Endothelial cell of umbilical vein (primary cell): Measurements from ENCODE around the gene TRPC4AP. TPM values are rescaled to one million over a fixed set of nuclear protein-coding genes. Genes with fewer than 3 reads are reported as not detected.

ENCODE experiments used
- BruUV-seq: library from RNA; stranded (reverse); fragments of 400-500 nt; replicated peaks from 2 replicates; lab custom pipeline; 2021; lab: Mats Ljungman, UMichigan
- CTCF ChIA-PET: fragments of 300-600, 350-600 bp; sonication (Branson Sonifier 250); formaldehyde crosslinking; loops from one replicate; lab custom pipeline; 2021; ENCODE audit warnings: antibody characterized with exemption, inconsistent platforms; lab: Charles Lee
- POLR2A ChIA-PET: fragments of 300-600, 350-600 bp; sonication (Branson Sonifier 250); formaldehyde crosslinking; loops from one replicate; lab custom pipeline; 2021; ENCODE audit warnings: antibody characterized with exemption, inconsistent platforms; lab: Charles Lee
- DNase-seq: peaks from one replicate; pipeline ENCODE4 v3.0.0-alpha.2; 2011; ENCODE audit warnings: low read depth, low spot score
- FAIRE-seq: peaks from 2 replicates; lab custom pipeline; 2011; peaks lifted over from hg19 to GRCh38; lab: Jason Lieb, UNC
- H2AFZ ChIP-seq: 2 replicates; pipeline ENCODE4 v1.6.0; 2012; ENCODE audit warnings: low read depth, low read length, control low read depth, inconsistent platforms
- H3K27ac ChIP-seq: 2 replicates; pipeline ENCODE4 v1.5.1; 2011; ENCODE audit warnings: low read depth, mild to moderate bottlenecking, control low read depth, low read length, moderate library complexity; ENCODE audit not compliant: insufficient read depth
- H3K27me3 ChIP-seq, 2 experiments: 2 replicates each; pipeline versions ENCODE4 v1.6.0 to v1.6.1; 2011; ENCODE audit warnings: low read length in 2 of 2, mixed read lengths in 1 of 2; ENCODE audit not compliant: control insufficient read depth in 2 of 2, insufficient read depth in 2 of 2
- H3K36me3 ChIP-seq, 2 experiments: 2 replicates in 1 of 2; 3 replicates in 1 of 2; pipeline ENCODE4 v1.5.1; 2011; ENCODE audit warnings: low read length in 2 of 2, mild to moderate bottlenecking in 1 of 2, moderate library complexity in 1 of 2; ENCODE audit not compliant: control insufficient read depth in 2 of 2, insufficient read depth in 2 of 2; ENCODE audit errors: extremely low read depth in 1 of 2
- H3K4me1 ChIP-seq: 3 replicates; pipeline ENCODE4 v1.5.1; 2011; ENCODE audit warnings: mild to moderate bottlenecking, low read length; ENCODE audit not compliant: control insufficient read depth, insufficient read depth; ENCODE audit errors: extremely low read depth
- H3K4me2 ChIP-seq: 2 replicates; pipeline ENCODE4 v1.6.1; 2011; ENCODE audit warnings: low read length, control low read depth, mixed read lengths; ENCODE audit not compliant: insufficient read depth
- H3K4me3 ChIP-seq, 3 experiments: fragments of 200-600 bp in 1 of 3; sonication (generic), shearing (Covaris generic) in 1 of 3; replicated peaks in 1 of 3; 2 replicates each; pipeline ENCODE4 v1.5.1; 2011 to 2016; ENCODE audit warnings: control low read depth in 3 of 3, low read length in 3 of 3, mild to moderate bottlenecking in 2 of 3, inconsistent platforms in 1 of 3, low read depth in 1 of 3, moderate library complexity in 1 of 3; ENCODE audit not compliant: insufficient read depth in 1 of 3
- H3K79me2 ChIP-seq: 2 replicates; pipeline ENCODE4 v1.6.0; 2012; ENCODE audit warnings: low read length, inconsistent platforms; ENCODE audit not compliant: control insufficient read depth, insufficient read depth
- H3K9ac ChIP-seq: replicated peaks from 2 replicates; pipeline ENCODE3; 2011; ENCODE audit warnings: low read length, control low read depth; ENCODE audit not compliant: insufficient read depth; ENCODE audit errors: extremely low read depth
- H3K9me1 ChIP-seq: replicated peaks from 3 replicates; pipeline ENCODE4 v1.6.0; 2011; ENCODE audit warnings: mild to moderate bottlenecking, low read length; ENCODE audit not compliant: control insufficient read depth, insufficient read depth; ENCODE audit errors: extremely low read depth
- H3K9me3 ChIP-seq: replicated peaks from 2 replicates; pipeline ENCODE4 v1.5.1; 2012; ENCODE audit warnings: low read length, inconsistent platforms; ENCODE audit not compliant: control insufficient read depth, insufficient read depth
- H4K20me1 ChIP-seq: replicated peaks from 2 replicates; pipeline ENCODE3; 2011; ENCODE audit warnings: mild to moderate bottlenecking, low read length; ENCODE audit not compliant: control insufficient read depth, insufficient read depth; ENCODE audit errors: extremely low read depth
- EZH2 ChIP-seq: IDR thresholded peaks from 2 replicates; pipeline ENCODE4 v1.6.1; 2012; ENCODE audit warnings: borderline replicate concordance, low read depth, mild to moderate bottlenecking, moderate library complexity, low read length, inconsistent platforms; ENCODE audit not compliant: severe bottlenecking
- JUN ChIP-seq: IDR thresholded peaks from 2 replicates; pipeline ENCODE4 v1.6.1; 2011; ENCODE audit warnings: borderline replicate concordance, low read depth; ENCODE audit not compliant: insufficient read length, insufficient read depth
- POLR2AphosphoS5 ChIP-seq: IDR thresholded peaks from 2 replicates; pipeline ENCODE4 v1.6.1; 2012; ENCODE audit warnings: low read depth, mild to moderate bottlenecking, control low read depth, low read length, moderate library complexity; ENCODE audit not compliant: insufficient read depth
- dilution Hi-C: fragments of 300-500 bp; cut with MboI; formaldehyde crosslinking; loops from one replicate; pipeline ENCODE4 v1.15.0; 2019; ENCODE audit warnings: low sequenced_read_pairs; ENCODE audit not compliant: extremely low pct_ligation_motif_present
- intact Hi-C: fragments of 100-400 bp; cut with micrococcal nuclease; formaldehyde crosslinking; loops from one replicate; pipeline ENCODE4 v1.10.0; 2022
- polyA plus RNA-seq, 4 experiments: library from polyadenylated mRNA; depleted of rRNA in 3 of 4; stranded (reverse) in 3 of 4; unstranded in 1 of 4; fragments of >200 nt; gene quantifications; 2 replicates each; pipeline versions ENCODE4 v1.2.1 to v1.2.3, GENCODE V29; 2011 to 2012; ENCODE audit warnings: missing spikeins in 1 of 4
- total RNA-seq: library from RNA; stranded (reverse); gene quantifications from 2 replicates; pipeline ENCODE4 v1.2.3, GENCODE V29; 2021
- TF ChIP-seq, protein P1 (sequence below), 2 donors: IDR thresholded peaks; 1 replicate in 1 of 2; 2 replicates in 1 of 2; pipeline ENCODE4 v1.5.1; 2011; ENCODE audit warnings: low read length in 2 of 2, mild to moderate bottlenecking in 2 of 2, moderate library complexity in 2 of 2, control low read depth in 1 of 2, inconsistent platforms in 1 of 2, low read depth in 1 of 2; ENCODE audit not compliant: insufficient read depth in 1 of 2; ENCODE audit errors: extremely low read depth in 1 of 2

The TRPC4AP gene
- total and polyA plus RNA-seq, 2 donors (not counting 3 experiments of a cell fraction or from before 2014, with no cell fraction given), result 89.0 to 103 TPM

DNA sequence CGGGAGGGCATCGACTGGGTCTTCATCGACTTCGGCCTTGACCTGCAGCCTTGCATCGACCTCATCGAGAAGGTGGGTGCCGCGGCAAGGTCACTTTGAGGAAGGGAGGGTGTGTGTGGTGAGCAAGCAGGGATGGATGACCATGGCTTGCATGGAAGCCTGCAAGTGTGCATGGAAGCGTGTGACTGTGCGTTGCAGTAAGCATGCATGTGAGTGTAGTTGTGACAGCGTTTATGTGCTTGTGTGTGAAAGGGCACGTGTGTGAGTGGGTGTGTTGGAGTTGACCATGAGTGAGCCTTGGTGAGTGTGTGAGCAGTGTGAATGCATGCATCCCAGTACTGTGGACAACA lies 104.4 kb downstream of the TRPC4AP start:
- Histone ChIP-seq H3K4me2 (no peak overlapping the region), H3K27me3 (peaks cover 5% of the 10 kb centered on the region in 2 experiments), H3K4me3 (no peak overlapping the region), H3K27ac (no peak overlapping the region), H4K20me1 (no peaks in the 10 kb centered on the region), H3K9me3 (no peaks in the 10 kb centered on the region), H3K36me3 (no peaks in the 10 kb centered on the region), H3K4me1 (no peaks in the 10 kb centered on the region), H3K9me1 (no peaks in the 10 kb centered on the region), H2AFZ (no peak overlapping the region), H3K79me2 (no peaks in the 10 kb centered on the region), H3K9ac (no peak overlapping the region)
- no TSS peak for BruUV-seq
- TF ChIP-seq EZH2 (no peak), POLR2AphosphoS5 (no peak), JUN (no peak)
- TF ChIP-seq, protein P1, sequence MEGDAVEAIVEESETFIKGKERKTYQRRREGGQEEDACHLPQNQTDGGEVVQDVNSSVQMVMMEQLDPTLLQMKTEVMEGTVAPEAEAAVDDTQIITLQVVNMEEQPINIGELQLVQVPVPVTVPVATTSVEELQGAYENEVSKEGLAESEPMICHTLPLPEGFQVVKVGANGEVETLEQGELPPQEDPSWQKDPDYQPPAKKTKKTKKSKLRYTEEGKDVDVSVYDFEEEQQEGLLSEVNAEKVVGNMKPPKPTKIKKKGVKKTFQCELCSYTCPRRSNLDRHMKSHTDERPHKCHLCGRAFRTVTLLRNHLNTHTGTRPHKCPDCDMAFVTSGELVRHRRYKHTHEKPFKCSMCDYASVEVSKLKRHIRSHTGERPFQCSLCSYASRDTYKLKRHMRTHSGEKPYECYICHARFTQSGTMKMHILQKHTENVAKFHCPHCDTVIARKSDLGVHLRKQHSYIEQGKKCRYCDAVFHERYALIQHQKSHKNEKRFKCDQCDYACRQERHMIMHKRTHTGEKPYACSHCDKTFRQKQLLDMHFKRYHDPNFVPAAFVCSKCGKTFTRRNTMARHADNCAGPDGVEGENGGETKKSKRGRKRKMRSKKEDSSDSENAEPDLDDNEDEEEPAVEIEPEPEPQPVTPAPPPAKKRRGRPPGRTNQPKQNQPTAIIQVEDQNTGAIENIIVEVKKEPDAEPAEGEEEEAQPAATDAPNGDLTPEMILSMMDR (IDR thresholded peaks at IDR 0.05; ENCODE audit: extremely low read depth in 1 of 2, insufficient read depth in 1 of 2, low read depth in 1 of 2, low read length in 2 of 2), result no peak
- POLR2A ChIA-PET, result no interaction called here
- intact Hi-C loops, result no loop called here
- DNase-seq (no peak), FAIRE-seq (no peak)
- dilution Hi-C loops, result no loop called here
- CTCF ChIA-PET, result interaction anchor here (1.2 to 5.7 kb wide), 2 partner anchors 17 to 113 kb away, joined by 3 to 71 read pairs; partner anchors contain the start of genes ACSS2 and GGT7
